Ectodermal cell (in vitro differentiated cells): Measurements from ENCODE around the gene PCID2.

Experiments
- H3K27ac ChIP-seq: 2 replicates; pipeline ENCODE4 v1.7.0; 2013; ENCODE audit warnings: mild to moderate bottlenecking, low read depth, low read length; ENCODE audit not compliant: insufficient read depth, poor library complexity, severe bottlenecking
- H3K27me3 ChIP-seq: 2 replicates; pipeline ENCODE4 v1.7.0; 2013; ENCODE audit warnings: mild to moderate bottlenecking, low read length; ENCODE audit not compliant: insufficient read depth, control insufficient read depth, poor library complexity, severe bottlenecking
- H3K36me3 ChIP-seq: one replicate; pipeline ENCODE4 v1.7.0; 2013; ENCODE audit warnings: low read length; ENCODE audit not compliant: control insufficient read depth, insufficient read depth
- H3K4me1 ChIP-seq: one replicate; pipeline ENCODE4 v1.7.0; 2013; ENCODE audit warnings: low read length; ENCODE audit not compliant: control insufficient read depth, insufficient read depth
- H3K4me3 ChIP-seq: 2 replicates; pipeline ENCODE4 v1.7.0; 2013; ENCODE audit warnings: low read depth, low read length, control low read depth; ENCODE audit not compliant: insufficient read depth
- H3K9me3 ChIP-seq: 2 replicates; pipeline ENCODE4 v1.7.0; 2013; ENCODE audit warnings: mild to moderate bottlenecking, low read length, moderate library complexity; ENCODE audit not compliant: control insufficient read depth
- WGBS, 2 experiments: methylation state at CpG; one replicate each; pipeline ENCODE4 v1.1.7; 2013; ENCODE audit warnings: missing lambda C conversion rate in 2 of 2; 5-methylcytosine and 5-hydroxymethylcytosine counted together

Gene PCID2

DNA sequence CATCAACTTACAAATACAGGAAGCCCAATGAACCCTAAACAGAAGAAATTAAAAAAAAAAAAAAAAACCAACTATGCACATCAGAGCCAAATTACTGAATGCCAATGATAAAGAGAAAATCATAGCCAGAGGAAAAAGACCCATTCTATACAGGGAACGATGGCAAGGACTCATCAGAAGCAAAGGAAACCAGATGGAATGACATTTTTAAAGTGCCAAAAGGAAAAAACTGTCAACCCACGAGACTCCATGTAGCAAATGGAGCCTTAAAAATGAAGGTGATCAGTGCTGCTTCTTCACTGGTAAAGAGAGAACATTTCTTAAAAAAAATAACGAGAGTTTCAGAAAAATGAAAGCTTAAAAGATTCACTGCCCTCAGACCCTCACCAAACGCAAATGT is 18.3 kb downstream of the PCID2 start:
- Histone ChIP-seq H3K27ac (no peak overlapping the region), H3K4me1 (no peaks in the 10 kb centered on the region), H3K36me3 (peaks cover 22% of the 10 kb centered on the region), H3K4me3 (no peak overlapping the region), H3K9me3 (no peaks in the 10 kb centered on the region), H3K27me3 (no peaks in the 10 kb centered on the region)
- 97 to 98% methylated on average over 4 of the region's 4 CpGs for WGBS, 2 experiments

DNA sequence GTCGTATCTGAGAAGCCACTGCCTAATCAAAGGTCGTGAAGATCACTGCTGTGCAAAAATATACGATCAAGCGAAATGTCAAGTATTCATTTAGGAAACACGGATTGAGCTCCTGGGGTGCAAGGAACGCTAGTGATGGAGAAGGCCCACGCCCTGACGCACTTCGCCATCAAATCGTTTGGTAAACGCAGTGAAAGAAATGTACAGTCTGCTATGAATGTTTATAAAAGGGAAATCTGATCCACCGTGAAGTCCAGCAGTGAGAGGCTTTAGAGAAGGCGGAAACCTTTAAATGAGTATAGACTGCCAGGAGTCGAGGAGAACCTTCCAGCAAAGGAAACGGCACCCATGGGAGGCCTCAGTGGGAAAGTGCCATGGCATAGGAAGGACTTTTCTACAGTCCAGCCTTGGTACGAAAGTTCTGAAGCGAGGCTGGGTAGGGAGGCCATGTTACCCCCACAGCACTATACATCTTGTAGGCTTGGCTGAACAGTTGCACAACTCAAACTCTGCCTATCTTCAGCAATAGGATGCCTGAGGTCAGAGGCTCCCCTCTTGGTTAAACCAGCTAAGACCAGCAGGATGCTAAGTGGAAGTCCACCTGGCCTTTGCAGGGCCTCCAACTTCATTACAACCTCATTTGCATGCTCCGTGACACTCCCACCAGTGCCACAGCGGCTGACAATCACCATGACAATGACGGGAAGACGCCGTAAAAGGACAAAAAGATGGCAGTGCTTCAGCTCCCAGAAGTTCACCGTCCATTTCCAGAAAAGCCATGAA is 20.4 kb downstream of the PCID2 start:
- no peak overlapping the region for H3K27ac ChIP-seq
- H3K27me3 ChIP-seq: no peaks in the 10 kb centered on the region
- H3K4me3 ChIP-seq: no peak overlapping the region
- H3K36me3 ChIP-seq: peaks cover 22% of the 10 kb centered on the region
- WGBS, 2 experiments: 95 to 96% methylated on average over 23 of the region's 23 CpGs
- no peaks in the 10 kb centered on the region for H3K4me1 ChIP-seq
- no peaks in the 10 kb centered on the region for H3K9me3 ChIP-seq

DNA sequence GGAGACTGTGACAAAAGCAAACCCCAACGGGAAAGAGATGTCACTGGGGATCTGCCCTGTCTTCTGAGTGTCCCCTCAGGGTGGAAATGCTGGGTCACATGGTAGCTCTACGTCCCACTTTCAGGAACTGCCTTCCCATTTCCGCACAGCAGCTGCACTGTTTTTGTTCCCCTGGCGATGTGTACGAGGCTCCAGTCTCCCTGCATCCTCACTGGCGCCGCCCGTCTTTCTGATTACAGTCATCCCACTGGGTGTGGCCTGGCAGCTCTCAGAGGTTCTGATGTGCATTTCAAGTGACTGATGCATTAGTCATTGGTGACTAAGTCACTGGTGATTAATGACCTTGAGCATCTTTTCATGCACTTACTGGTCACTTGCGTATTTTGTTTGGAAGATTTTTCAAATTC is 21.2 kb downstream of the PCID2 start:
- 93 to 95% methylated on average over 8 to 9 of the region's 9 CpGs for WGBS, 2 experiments
- no peaks in the 10 kb centered on the region for H3K27me3 ChIP-seq
- no peak overlapping the region for H3K27ac ChIP-seq
- H3K4me1 ChIP-seq: no peaks in the 10 kb centered on the region
- no peaks in the 10 kb centered on the region for H3K9me3 ChIP-seq
- peaks cover 22% of the 10 kb centered on the region for H3K36me3 ChIP-seq
- no peak overlapping the region for H3K4me3 ChIP-seq

DNA sequence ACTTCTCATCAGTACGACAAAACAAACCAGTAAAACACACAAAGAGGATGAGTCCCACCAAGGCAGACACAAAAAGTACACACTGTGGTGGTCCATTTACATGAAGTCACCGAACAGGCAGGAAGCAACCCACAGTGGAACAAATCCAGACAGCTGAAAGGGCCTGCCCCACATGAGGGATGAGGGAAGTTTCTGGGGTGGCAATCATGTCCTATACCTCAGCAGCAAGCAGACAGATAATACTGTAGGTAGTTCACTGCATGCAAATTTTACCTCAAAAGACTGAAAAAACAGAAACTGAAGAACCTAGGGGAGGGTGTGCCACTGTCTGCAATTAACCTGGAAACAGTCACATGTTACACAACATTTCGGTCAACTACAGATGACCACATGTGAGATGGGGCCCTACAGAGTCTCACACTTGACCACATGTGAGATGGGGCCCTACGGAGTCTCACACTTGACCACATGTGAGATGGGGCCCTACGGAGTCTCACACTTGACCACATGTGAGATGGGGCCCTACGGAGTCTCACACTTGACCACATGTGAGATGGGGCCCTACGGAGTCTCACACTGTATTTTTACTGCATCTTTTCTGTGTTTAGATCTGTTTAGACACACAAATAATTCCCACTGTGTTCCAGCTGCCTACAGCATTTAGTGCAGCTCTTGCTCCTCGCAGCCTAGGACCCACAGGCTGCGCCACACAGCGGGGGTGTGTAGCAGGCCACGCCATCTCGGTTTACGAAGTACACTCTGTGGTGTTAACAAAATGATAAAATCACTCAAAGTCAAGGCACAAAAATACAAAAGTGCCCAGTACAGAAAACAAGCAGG is 22.2 kb downstream of the PCID2 start:
- Histone ChIP-seq H3K27me3 (no peaks in the 10 kb centered on the region), H3K9me3 (no peaks in the 10 kb centered on the region), H3K4me1 (no peaks in the 10 kb centered on the region), H3K27ac (no peak overlapping the region), H3K4me3 (no peak overlapping the region), H3K36me3 (peaks cover 22% of the 10 kb centered on the region)
- WGBS, 2 experiments: 91 to 94% methylated on average over 12 to 13 of the region's 13 CpGs

DNA sequence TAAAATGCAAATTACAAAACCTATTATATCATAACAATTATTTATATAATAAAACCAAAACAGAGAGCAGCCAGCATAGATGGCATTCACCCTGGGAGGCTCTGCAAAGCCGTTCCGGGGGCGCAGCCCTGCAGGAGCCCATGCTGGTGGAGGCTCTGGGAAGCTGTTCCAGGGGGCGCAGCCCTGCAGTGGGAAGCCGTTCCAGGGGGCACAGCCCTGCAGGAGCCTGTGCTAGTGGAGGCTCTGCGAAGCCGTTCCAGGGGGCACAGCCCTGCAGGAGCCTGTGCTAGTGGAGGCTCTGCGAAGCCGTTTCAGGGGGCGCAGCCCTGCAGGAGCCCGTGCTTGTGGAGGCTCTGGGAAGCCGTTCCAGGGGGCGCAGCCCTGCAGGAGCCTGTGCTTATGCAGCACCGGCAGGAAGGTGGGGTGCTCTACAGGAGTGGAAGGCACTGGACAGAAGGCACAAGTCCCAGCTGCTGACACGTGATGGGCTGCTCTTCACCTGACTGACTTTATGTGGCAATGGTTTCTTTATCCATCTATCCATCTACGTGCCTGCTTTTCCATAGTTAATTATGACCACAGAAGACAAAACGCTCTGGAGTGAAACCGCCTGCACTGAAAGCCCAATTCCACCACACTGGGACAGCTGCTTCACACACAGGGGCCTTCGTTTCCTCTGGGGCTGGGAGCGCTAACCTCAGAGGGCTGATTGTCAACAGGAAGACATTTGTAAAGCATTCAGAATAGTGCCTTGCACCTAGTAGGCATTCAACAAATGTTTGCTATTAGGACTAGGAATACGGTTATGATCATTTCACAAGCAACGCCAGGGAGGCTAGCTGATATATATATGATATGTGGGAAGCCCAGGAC is 23.7 kb downstream of the PCID2 start:
- WGBS, 2 experiments: 94% methylated on average over 22 of the region's 22 CpGs
- no peak overlapping the region for H3K27ac ChIP-seq
- peaks cover 11% of the 10 kb centered on the region for H3K4me1 ChIP-seq
- no peaks in the 10 kb centered on the region for H3K9me3 ChIP-seq
- no peak overlapping the region for H3K4me3 ChIP-seq
- peaks cover 20% of the 10 kb centered on the region for H3K36me3 ChIP-seq
- H3K27me3 ChIP-seq: no peaks in the 10 kb centered on the region

DNA sequence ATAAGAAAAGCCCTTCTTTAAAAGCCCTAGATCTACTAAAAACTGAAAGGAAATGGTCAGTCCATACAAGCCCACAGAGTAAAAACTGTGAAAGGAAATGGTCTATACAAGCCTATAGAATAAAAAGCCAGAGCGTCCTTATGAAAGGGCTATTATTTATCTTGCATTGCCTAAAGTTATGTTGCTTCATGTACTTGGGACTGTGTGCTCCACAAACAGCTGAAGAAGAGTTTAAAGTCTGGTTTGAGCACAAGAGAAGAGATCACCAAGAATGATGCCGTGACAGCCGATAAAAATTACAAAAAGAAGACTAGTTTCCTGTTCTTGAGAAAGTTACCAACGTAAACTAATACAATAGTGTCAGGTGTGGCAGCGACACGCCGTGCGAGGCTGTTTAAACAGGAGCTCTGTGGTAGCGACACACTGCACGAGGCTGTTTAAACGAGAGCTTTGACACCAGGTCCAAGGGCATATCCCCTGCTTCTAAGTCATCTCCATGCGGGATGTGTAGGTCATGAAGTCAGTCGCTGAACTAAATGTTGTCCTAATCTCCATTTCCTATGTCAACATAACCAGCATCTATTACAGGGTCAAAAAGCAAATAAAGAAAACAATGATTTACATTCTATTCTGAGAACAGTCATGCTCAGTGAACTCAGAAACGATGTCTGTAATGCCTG is 24.9 kb downstream of the PCID2 start:
- H3K9me3 ChIP-seq: no peaks in the 10 kb centered on the region
- H3K36me3 ChIP-seq: peaks cover 19% of the 10 kb centered on the region
- H3K4me3 ChIP-seq: no peak overlapping the region
- WGBS, 2 experiments: 95 to 96% methylated on average over 14 of the region's 14 CpGs
- no peak overlapping the region for H3K27ac ChIP-seq
- no peaks in the 10 kb centered on the region for H3K27me3 ChIP-seq
- peaks cover 21% of the 10 kb centered on the region for H3K4me1 ChIP-seq

DNA sequence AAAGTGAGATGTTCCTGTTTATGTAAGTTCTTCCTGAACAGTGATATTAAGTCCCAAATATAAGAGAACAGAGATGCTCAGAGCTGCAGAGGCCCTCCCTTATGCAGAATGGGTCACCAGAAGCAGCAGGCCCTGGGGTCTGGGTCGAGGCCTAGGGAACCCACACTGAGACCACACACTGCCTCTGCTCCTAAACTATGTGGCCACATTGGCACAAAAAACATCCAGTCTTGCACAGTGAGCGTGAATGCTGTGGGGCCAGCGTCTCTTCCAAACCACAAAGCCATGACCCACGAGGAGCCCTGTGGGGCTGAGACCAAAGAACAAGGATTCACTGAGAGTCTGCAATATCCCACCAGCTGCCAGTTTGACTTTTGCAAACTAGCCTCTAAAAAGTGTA is 26.4 kb downstream of the PCID2 start:
- H3K4me1 ChIP-seq: peaks cover 21% of the 10 kb centered on the region
- WGBS, 2 experiments: 93 to 96% methylated on average over 4 of the region's 4 CpGs
- H3K27ac ChIP-seq: no peak overlapping the region
- peaks cover 23% of the 10 kb centered on the region for H3K36me3 ChIP-seq
- no peak overlapping the region for H3K4me3 ChIP-seq
- H3K9me3 ChIP-seq: no peaks in the 10 kb centered on the region
- H3K27me3 ChIP-seq: no peaks in the 10 kb centered on the region

DNA sequence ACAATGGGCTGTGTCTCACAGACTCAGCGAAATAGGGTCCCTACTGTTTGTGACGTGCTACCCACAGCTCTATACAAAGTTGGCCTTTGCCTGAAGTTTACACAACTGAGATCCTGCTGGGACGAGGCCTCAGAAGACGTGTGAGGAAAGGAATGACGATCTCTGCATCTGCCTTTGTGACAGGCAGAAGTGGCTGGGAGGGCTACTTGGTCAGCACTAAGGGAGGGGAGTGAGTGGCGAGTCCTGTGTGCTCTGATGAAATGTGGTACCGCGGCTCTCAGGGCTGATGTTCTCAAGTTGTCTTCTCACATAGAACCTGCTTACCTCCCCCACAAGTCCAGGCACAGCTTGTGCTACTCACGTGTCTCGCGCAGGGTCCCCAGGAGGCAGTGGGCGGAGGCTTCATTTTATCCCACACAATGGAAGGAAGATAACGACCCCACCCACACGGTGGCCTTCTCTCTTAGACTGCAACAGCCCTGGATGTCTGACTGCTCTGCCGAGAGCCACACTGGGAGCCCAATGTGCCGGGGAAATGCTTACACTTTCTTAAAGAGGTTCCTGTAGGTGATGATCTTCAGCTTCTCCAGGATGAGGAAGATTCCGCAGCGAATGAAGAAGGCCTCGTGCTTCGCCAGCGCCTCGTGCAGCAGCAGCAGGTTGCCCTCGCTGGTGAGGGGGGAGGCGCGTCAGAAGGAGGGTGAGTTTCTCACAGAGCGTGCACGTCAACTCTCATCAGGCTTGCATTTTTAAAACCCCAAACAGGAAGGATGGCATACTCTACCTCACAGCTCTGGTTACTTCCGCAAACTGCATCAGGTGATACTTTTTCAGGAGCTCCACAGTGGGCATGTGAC is 28.9 kb downstream of the PCID2 start:
- Histone ChIP-seq H3K9me3 (no peaks in the 10 kb centered on the region), H3K4me1 (peaks cover 21% of the 10 kb centered on the region), H3K36me3 (peaks cover 17% of the 10 kb centered on the region), H3K27me3 (no peaks in the 10 kb centered on the region), H3K4me3 (no peak overlapping the region), H3K27ac (peak overlapping the region; percentile 27)
- 41 to 45% methylated on average over 28 of the region's 28 CpGs for WGBS, 2 experiments

DNA sequence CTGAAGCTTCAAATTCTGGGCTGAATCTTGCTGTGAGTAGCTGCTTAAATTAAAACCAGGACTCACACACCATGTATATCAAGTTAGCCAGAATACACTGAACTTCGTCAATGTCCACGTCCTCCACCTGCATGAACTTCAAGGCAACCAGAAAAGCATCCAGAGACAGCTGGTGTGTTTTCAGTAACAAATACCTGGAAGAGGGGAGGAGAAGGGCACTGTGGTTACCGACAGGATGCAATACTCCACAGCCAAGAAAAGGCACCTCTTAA is 29.6 kb downstream of the PCID2 start:
- H3K9me3 ChIP-seq: no peaks in the 10 kb centered on the region
- 66 to 68% methylated on average over 3 of the region's 3 CpGs for WGBS, 2 experiments
- no peak overlapping the region for H3K4me3 ChIP-seq
- no peaks in the 10 kb centered on the region for H3K27me3 ChIP-seq
- H3K4me1 ChIP-seq: peaks cover 21% of the 10 kb centered on the region
- peaks cover 17% of the 10 kb centered on the region for H3K36me3 ChIP-seq
- H3K27ac ChIP-seq: no peak overlapping the region
